HG03196 (cell line): ENCODE results near the gene CDYL.

Source experiments
- ATAC-seq: cut with Tn5 transposase; IDR thresholded peaks from one replicate; pipeline ENCODE4 v1.9.1; 2021; ENCODE audit not compliant: unreplicated experiment

The CDYL gene

GRCh38 chr6:4903751-4904370 lies 127.7 kb downstream of the CDYL start:
- ATAC-seq, result no peak

- ATAC-seq, result no peak
Observed at GRCh38 chr6:4904461-4905025, 128.3 kb downstream of the CDYL start.

- ATAC-seq, result no peak
Observed at GRCh38 chr6:4905826-4906225, 129.6 kb downstream of the CDYL start.

GRCh38 chr6:4906293-4907276 lies 130.4 kb downstream of the CDYL start:
- ATAC-seq, result no peak

- no peak for ATAC-seq
Observed at GRCh38 chr6:4907602-4908001, 131.4 kb downstream of the CDYL start.

GRCh38 chr6:4908062-4908461 lies 131.9 kb downstream of the CDYL start:
- no peak for ATAC-seq

- ATAC-seq, result no peak
Observed at GRCh38 chr6:4909063-4909706, 133.0 kb downstream of the CDYL start.

- ATAC-seq, result no peak
Observed at GRCh38 chr6:4910037-4910760, 134.0 kb downstream of the CDYL start.

GRCh38 chr6:4912559-4912958 lies 136.4 kb downstream of the CDYL start:
- ATAC-seq, result no peak

- no peak for ATAC-seq
Observed at GRCh38 chr6:4913705-4914419, 137.7 kb downstream of the CDYL start.

GRCh38 chr6:4914420-4915159 lies 138.4 kb downstream of the CDYL start:
- ATAC-seq, result no peak

GRCh38 chr6:4916954-4917561 lies 140.9 kb downstream of the CDYL start:
- no peak for ATAC-seq

- no peak for ATAC-seq
Observed at GRCh38 chr6:4920914-4921410, 144.8 kb downstream of the CDYL start.

GRCh38 chr6:4922488-4923037 lies 146.4 kb downstream of the CDYL start:
- no peak for ATAC-seq

GRCh38 chr6:4923081-4923480 lies 146.9 kb downstream of the CDYL start:
- no peak for ATAC-seq

GRCh38 chr6:4924661-4925271 lies 148.6 kb downstream of the CDYL start:
- ATAC-seq, result no peak

GRCh38 chr6:4925580-4925979 lies 149.4 kb downstream of the CDYL start:
- no peak for ATAC-seq

GRCh38 chr6:4928426-4928825 lies 152.2 kb downstream of the CDYL start:
- no peak for ATAC-seq
